PC-3 (cell line): ENCODE measurements around the gene GPD2. TPM values are rescaled to one million over a fixed set of nuclear protein-coding genes. Genes with fewer than 3 reads are reported as not detected.

Experiments used
- ATAC-seq: fragments of 200-7000 bp; cut with Tn5 transposase; 2 replicates; pipeline ENCODE4 v1.9.1; 2020; ENCODE audit warnings: mild to moderate bottlenecking, moderate library complexity
- BruUV-seq: library from RNA; stranded (reverse); fragments of 400-500 nt; replicated peaks from 2 replicates; lab custom pipeline; 2021; lab: Mats Ljungman, UMichigan
- CTCF ChIA-PET: fragments of 300-600 bp; sonication (Branson Sonifier 250); formaldehyde crosslinking; loops from one replicate; lab custom pipeline; 2022; ENCODE audit warnings: antibody characterized with exemption; lab: Charles Lee
- POLR2A ChIA-PET: fragments of 300-600 bp; sonication (Branson Sonifier 250); formaldehyde crosslinking; loops from one replicate; lab custom pipeline; 2022; ENCODE audit warnings: antibody characterized with exemption; ENCODE audit not compliant: unreplicated experiment; lab: Charles Lee
- DNase-seq: peaks from one replicate; pipeline ENCODE4 v3.0.0-alpha.2; 2015
- H2AFZ ChIP-seq: fragments of 300-600 bp; sonication (generic); 2 replicates; pipeline ENCODE4 v1.6.0; 2016; ENCODE audit warnings: antibody characterized with exemption, low read length
- H3F3A ChIP-seq: fragments of 300-600 bp; sonication (generic); one replicate; pipeline ENCODE4 v1.6.0; 2017; ENCODE audit warnings: antibody characterized with exemption, low read length, control low read depth, mild to moderate bottlenecking; ENCODE audit not compliant: unreplicated experiment
- H3K27ac ChIP-seq: fragments of 300-600 bp; sonication (generic); 2 replicates; pipeline ENCODE4 v1.5.1; 2016; ENCODE audit warnings: mild to moderate bottlenecking, low read length
- H3K27me3 ChIP-seq: fragments of 300-600 bp; sonication (generic); 2 replicates; pipeline ENCODE4 v1.6.1; 2016; ENCODE audit warnings: low read length, mixed read lengths
- H3K36me3 ChIP-seq: fragments of 300-600 bp; sonication (generic); 2 replicates; pipeline ENCODE4 v1.6.1; 2016; ENCODE audit warnings: low read depth, mixed run types, low read length, mixed read lengths
- H3K4me1 ChIP-seq: fragments of 300-600 bp; sonication (generic); 2 replicates; pipeline ENCODE4 v1.5.1; 2016; ENCODE audit warnings: low read length; ENCODE audit not compliant: insufficient read depth
- H3K4me2 ChIP-seq: fragments of 300-600 bp; sonication (generic); 2 replicates; pipeline ENCODE4 v1.6.0; 2016; ENCODE audit warnings: low read length
- H3K4me3 ChIP-seq: fragments of 300-600 bp; sonication (generic); 2 replicates; pipeline ENCODE4 v1.5.1; 2016; ENCODE audit warnings: mild to moderate bottlenecking, low read length, mixed read lengths
- H3K79me2 ChIP-seq: fragments of 300-600 bp; sonication (generic); 2 replicates; pipeline ENCODE4 v1.6.1; 2017; ENCODE audit warnings: low read length, mixed read lengths
- H3K9ac ChIP-seq: fragments of 300-600 bp; sonication (generic); 2 replicates; pipeline ENCODE4 v1.6.0; 2016; ENCODE audit warnings: mild to moderate bottlenecking, low read length
- H3K9me2 ChIP-seq: fragments of 300-600 bp; sonication (generic); replicated peaks from 2 replicates; pipeline ENCODE4 v1.6.1; 2016; ENCODE audit warnings: mixed run types, low read length, mixed read lengths
- H3K9me3 ChIP-seq: fragments of 300-600 bp; sonication (generic); 2 replicates; pipeline ENCODE4 v1.6.1; 2016; ENCODE audit warnings: low read length, mixed read lengths
- H4K20me1 ChIP-seq: fragments of 300-600 bp; sonication (generic); 2 replicates; pipeline ENCODE4 v1.6.1; 2016; ENCODE audit warnings: low read length, mixed read lengths
- CTCF ChIP-seq: fragments of 300-600 bp; sonication (generic); conservative IDR thresholded peaks from 2 replicates; pipeline ENCODE4 v1.5.1; 2017; ENCODE audit warnings: antibody characterized with exemption, low read depth, mild to moderate bottlenecking, low read length
- EZH2 ChIP-seq: fragments of 300-600 bp; sonication (generic); IDR thresholded peaks from one replicate; pipeline ENCODE4 v1.6.1; 2017; ENCODE audit warnings: antibody characterized with exemption, mild to moderate bottlenecking, low read length; ENCODE audit not compliant: unreplicated experiment
- EZH2phosphoT487 ChIP-seq: fragments of 300-600 bp; sonication (generic); IDR thresholded peaks from 2 replicates; pipeline ENCODE4 v1.6.1; 2018; ENCODE audit warnings: mild to moderate bottlenecking, antibody characterized with exemption, low read length, borderline replicate concordance
- intact Hi-C: fragments of 100-400 bp; cut with micrococcal nuclease; formaldehyde crosslinking; loops from 2 replicates; pipeline ENCODE4 v1.9.0; 2023
- total RNA-seq: library from RNA; depleted of rRNA; stranded (reverse); fragments of >200 nt; gene quantifications from 2 replicates; pipeline ENCODE4 v1.2.3, GENCODE V29; 2014

GPD2 gene
- total RNA-seq, 1 experiment from 2014 or later = 107 TPM

DNA sequence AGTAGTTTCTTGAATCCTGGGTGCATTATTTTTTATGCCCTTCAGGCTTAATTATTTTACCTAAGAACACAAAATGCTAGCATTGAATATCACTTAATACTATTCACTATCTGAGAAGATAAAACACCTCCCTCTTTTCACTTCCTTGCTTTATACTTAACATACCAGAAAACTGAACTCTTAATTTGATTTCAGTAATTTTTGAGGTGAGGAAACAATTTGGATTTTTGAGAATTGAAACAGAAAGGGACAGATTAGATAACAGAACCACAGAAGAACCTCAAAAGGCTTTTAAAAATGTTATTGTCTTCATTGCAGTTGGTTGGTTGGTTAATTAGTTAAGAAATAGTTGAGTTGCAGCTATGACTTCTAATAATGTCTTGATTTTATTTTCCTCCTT is 69.5 kb downstream of the GPD2 start:
- H3K4me1 ChIP-seq = no peaks in the 10 kb centered on the region
- H3K9me2 ChIP-seq = no peaks in the 10 kb centered on the region
- H3K4me2 ChIP-seq = no peak overlapping the region
- no TSS peak for BruUV-seq
- DNase-seq = no peak
- no peaks in the 10 kb centered on the region for H3K9me3 ChIP-seq
- intact Hi-C loops = no loop called here
- H3K36me3 ChIP-seq = no peaks in the 10 kb centered on the region
- no peak overlapping the region for H3K9ac ChIP-seq
- no peaks in the 10 kb centered on the region for H3F3A ChIP-seq
- TF ChIP-seq EZH2 (no peak), EZH2phosphoT487 (no peak), CTCF (no peak)
- CTCF ChIA-PET = no interaction called here
- ATAC-seq = no peak
- H4K20me1 ChIP-seq = no peaks in the 10 kb centered on the region
- H3K4me3 ChIP-seq = no peak overlapping the region
- no peaks in the 10 kb centered on the region for H3K27me3 ChIP-seq
- H3K27ac ChIP-seq = no peak overlapping the region
- POLR2A ChIA-PET = interaction anchor here (0.5 kb wide), 1 partner anchor 163 kb away, joined by 3 read pairs; no protein-coding TSS in a partner anchor
- H3K79me2 ChIP-seq = no peaks in the 10 kb centered on the region
- no peak overlapping the region for H2AFZ ChIP-seq

DNA sequence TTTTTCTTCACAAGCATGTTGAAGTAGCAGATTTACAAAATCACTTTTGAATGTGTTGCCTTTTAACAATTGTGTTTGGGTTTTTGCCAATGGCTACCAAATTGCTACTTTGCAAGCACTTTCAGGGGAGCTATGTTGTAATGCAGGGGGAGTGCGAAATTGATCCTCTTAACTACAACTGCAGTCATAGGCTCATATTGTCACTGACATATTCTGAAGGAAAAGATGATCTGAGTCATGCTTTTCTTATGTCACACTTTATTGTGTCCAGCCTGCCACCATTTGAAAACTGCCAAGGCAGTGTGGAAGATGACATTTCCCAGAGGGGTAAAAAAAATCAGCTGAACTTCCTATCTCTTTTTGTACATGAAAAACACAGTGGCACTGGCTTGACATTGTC is 74.9 kb downstream of the GPD2 start:
- no peak overlapping the region for H3K9ac ChIP-seq
- no peaks in the 10 kb centered on the region for H3K9me2 ChIP-seq
- no peak overlapping the region for H3K4me3 ChIP-seq
- peaks cover 6% of the 10 kb centered on the region; the same call in 1 of the 2 replicates for H3K36me3 ChIP-seq
- no peak overlapping the region for H3K4me2 ChIP-seq
- DNase-seq (no peak), ATAC-seq (no peak)
- H3K9me3 ChIP-seq = no peaks in the 10 kb centered on the region
- CTCF ChIA-PET = no interaction called here
- no TSS peak for BruUV-seq
- H4K20me1 ChIP-seq = no peaks in the 10 kb centered on the region
- H3K27me3 ChIP-seq = no peaks in the 10 kb centered on the region
- TF ChIP-seq EZH2 (no peak), EZH2phosphoT487 (no peak), CTCF (no peak)
- POLR2A ChIA-PET = no interaction called here
- H3K79me2 ChIP-seq = no peaks in the 10 kb centered on the region
- no peaks in the 10 kb centered on the region for H3K4me1 ChIP-seq
- no peak overlapping the region for H2AFZ ChIP-seq
- H3K27ac ChIP-seq = no peak overlapping the region
- intact Hi-C loops = no loop called here
- no peaks in the 10 kb centered on the region for H3F3A ChIP-seq

- ATAC-seq (no peak), DNase-seq (no peak)
- Histone ChIP-seq H4K20me1 (no peaks in the 10 kb centered on the region), H3K4me3 (no peak overlapping the region), H3K9me2 (no peaks in the 10 kb centered on the region), H3K9ac (no peak overlapping the region), H3K27me3 (no peaks in the 10 kb centered on the region), H3K9me3 (no peaks in the 10 kb centered on the region), H3K4me1 (no peaks in the 10 kb centered on the region), H3K4me2 (no peak overlapping the region), H3K27ac (no peak overlapping the region), H2AFZ (no peak overlapping the region), H3K79me2 (no peaks in the 10 kb centered on the region), H3F3A (no peaks in the 10 kb centered on the region), H3K36me3 (peaks cover 6% of the 10 kb centered on the region; the same call in 1 of the 2 replicates)
- intact Hi-C loops = no loop called here
- POLR2A ChIA-PET = no interaction called here
- TF ChIP-seq CTCF (no peak), EZH2 (no peak), EZH2phosphoT487 (no peak)
- no TSS peak for BruUV-seq
- CTCF ChIA-PET = no interaction called here
These were observed 75.6 kb downstream of the GPD2 start for GRCh38 chr2:156511803-156512202.
